Measurements from ENCODE around the gene GIMD1. TPM values are rescaled to one million over a fixed set of nuclear protein-coding genes. Genes with fewer than 3 reads are reported as not detected.

The GIMD1 gene
- total and polyA plus RNA-seq, 8 donors: not detected

DNA sequence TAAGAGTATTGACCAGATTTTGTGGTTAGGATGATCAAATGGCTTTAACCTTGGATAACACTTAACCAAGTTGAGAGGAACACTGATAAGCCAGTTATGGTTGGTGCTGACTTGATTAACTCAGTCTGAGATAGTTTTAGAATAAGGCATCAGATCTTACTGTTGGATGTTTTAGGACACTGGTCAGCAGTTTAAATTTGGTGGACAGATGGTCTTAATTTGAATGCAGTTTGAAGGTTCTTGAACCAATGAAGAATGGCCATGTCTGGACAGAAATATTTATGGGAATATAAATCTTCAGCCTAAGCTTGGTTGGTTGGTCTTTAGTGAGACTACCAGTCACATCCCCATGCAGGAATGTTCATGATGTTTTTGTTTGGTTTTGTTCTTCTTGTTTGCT, 2.6 kb upstream of the GIMD1 start:
- no peak for ATAC-seq

DNA sequence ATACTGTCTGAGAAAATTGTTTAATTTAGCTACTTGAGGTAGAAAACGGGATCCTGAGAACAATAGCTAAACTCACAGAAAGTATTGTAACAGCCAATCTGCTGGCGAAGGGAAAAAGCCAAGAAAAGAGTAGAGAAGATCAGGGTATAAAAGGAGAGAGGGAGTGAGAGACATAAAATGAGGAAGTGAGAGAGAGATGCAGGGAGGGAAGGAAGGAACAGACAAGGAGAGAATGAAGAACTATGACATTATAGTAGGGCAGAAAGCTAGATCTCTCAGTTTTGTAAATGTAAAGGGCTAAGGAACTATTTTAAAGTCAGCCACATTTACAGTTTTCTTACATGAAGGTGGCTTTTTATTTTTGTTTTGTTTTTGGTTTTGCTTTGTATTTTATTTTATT, 1.6 kb upstream of the GIMD1 start:
- no peak for TF ChIP-seq CTCF (IDR thresholded peaks at IDR 0.05)
- peaks cover 2 to 3% of the 10 kb centered on the region in 2 donors for H3K4me1 ChIP-seq
- H3K27ac ChIP-seq: no peak overlapping the region
- DNase-seq (no peak), ATAC-seq (no peak)
- peaks cover 0 to 4% of the 10 kb centered on the region in 2 donors for H3K27me3 ChIP-seq
- intact Hi-C loops (cut with DNase I): no loop called here
- H3K9me3 ChIP-seq: no peaks in the 10 kb centered on the region
- no peak overlapping the region for H3K4me3 ChIP-seq
- no peaks in the 10 kb centered on the region for H3K36me3 ChIP-seq

More for the DNA sequence above, 2.6 kb upstream of the GIMD1 start:
- DNase-seq: no peak
- intact Hi-C loops (cut with DNase I): no loop called here
- Histone ChIP-seq H3K4me1 (no peaks in the 10 kb centered on the region), H3K9me3 (no peaks in the 10 kb centered on the region), H3K36me3 (no peaks in the 10 kb centered on the region), H3K27me3 (peaks cover 0 to 4% of the 10 kb centered on the region in 2 donors), H3K27ac (no peak overlapping the region), H3K4me3 (no peak overlapping the region)
- TF ChIP-seq CTCF (IDR thresholded peaks at IDR 0.05): no peak

GRCh38 chr4:106369456-106370060, 980 bp upstream of the GIMD1 start:
- Histone ChIP-seq H3K27ac (no peak overlapping the region), H3K9me3 (no peaks in the 10 kb centered on the region), H3K4me1 (peaks cover 3 to 5% of the 10 kb centered on the region in 2 donors), H3K36me3 (no peaks in the 10 kb centered on the region), H3K27me3 (peaks cover 0 to 4% of the 10 kb centered on the region in 2 donors), H3K4me3 (no peak overlapping the region)
- ATAC-seq (peak; percentile 68), DNase-seq (peak in 2 of 4 donors; percentile 44 to 66)
- intact Hi-C loops (cut with DNase I): no loop called here
- peak; percentile 55 to 62 for TF ChIP-seq CTCF (IDR thresholded peaks at IDR 0.05)

DNA sequence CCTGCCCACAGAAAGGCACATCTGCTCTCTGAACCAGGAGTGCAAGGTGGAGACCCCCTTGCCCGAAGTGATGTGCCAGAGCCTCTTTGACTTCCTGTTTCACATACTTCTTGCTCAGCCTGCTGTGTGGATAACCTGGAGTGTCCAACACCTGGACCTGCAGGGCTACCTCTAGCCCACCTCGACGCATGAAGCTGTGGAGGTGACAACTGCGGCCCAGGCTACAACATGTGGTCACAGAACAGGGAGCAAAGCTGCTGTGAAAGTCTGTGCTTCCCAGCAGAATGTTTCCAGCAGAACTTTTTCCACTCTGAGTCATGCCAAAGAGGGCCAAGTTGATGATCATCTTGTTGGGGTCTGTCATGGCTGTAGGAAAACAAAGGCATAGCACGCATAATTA, 1.5 kb downstream of the GIMD1 start:
- no peak for ATAC-seq
- intact Hi-C loops (cut with DNase I): no loop called here

GRCh38 chr4:106366026-106366425, 2.6 kb downstream of the GIMD1 start:
- intact Hi-C loops (cut with DNase I): no loop called here
- Histone ChIP-seq H3K4me1 (peaks cover 3 to 5% of the 10 kb centered on the region in 2 donors), H3K27ac (no peak overlapping the region), H3K4me3 (no peak overlapping the region), H3K9me3 (no peaks in the 10 kb centered on the region), H3K27me3 (no peaks in the 10 kb centered on the region), H3K36me3 (no peaks in the 10 kb centered on the region)
- ATAC-seq (no peak), DNase-seq (no peak)
- no peak for TF ChIP-seq CTCF (IDR thresholded peaks at IDR 0.05)

More for the DNA sequence above, 1.5 kb downstream of the GIMD1 start:
- no peak for TF ChIP-seq CTCF (IDR thresholded peaks at IDR 0.05)
- Histone ChIP-seq H3K27me3 (peaks cover 0 to 4% of the 10 kb centered on the region in 2 donors), H3K9me3 (no peaks in the 10 kb centered on the region), H3K27ac (no peak overlapping the region), H3K4me1 (peaks cover 3 to 5% of the 10 kb centered on the region in 2 donors), H3K36me3 (no peaks in the 10 kb centered on the region), H3K4me3 (no peak overlapping the region)
- DNase-seq: peak in 1 of 4 donors; percentile 39

Data from left lung (tissue), 10 donors.